CD4-positive, alpha-beta T cell treated with Interleukin-17A for 1 hour (primary cell): ENCODE results near the gene PRTN3.
A peak's percentile ranks its signal among the peaks of the same experiment; 100 is the strongest.
"Not testable (repeated sequence)": the region's sequence is repeated elsewhere in the genome, so short reads cannot be mapped to it uniquely, and the experiment has no call there.

Experiments used
- DNase-seq: peaks from one replicate; pipeline ENCODE4 v3.0.0-alpha.2; 2020

The PRTN3 gene

GRCh38 chr19:849195-849594, 8.4 kb downstream of the PRTN3 start:
- not testable (repeated sequence) for DNase-seq

DNA sequence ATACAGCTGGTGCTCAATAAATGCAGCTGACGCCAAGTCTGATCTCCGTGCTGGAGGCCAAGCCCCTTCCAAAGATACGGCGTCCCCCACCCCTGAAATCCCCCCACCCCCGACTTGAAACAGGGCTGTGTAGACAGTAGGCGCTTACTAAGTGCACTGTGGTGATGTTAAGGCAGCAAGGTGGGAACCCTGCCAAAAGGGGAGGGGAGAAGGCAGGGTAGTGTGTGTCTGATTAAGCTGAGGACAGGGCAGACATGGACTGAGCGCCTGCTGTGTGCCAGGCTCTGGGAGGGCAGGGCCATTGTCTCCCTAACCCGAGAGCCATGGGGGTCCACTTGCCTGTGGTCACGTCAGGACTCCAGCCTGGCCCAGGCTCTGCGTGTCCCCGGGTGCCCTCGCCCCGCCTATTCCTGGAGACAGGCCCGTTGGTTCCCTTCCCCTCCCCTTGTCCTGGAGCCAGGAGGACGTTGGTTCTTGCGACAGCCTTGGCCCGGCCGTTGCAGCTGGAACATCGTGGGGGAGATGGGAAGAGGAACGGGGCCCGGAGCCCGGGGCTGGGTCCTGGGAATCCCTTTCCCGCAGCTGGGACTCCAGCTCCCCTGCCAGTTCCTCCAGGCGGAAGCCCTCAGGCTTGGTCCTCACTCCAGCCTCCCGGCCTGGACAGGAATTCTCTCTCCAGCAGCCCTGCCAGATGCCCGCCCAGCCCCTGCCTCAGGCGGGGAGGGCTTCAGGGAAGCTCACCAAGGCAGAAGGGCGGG, 9.6 kb downstream of the PRTN3 start:
- DNase-seq = no peak

DNA sequence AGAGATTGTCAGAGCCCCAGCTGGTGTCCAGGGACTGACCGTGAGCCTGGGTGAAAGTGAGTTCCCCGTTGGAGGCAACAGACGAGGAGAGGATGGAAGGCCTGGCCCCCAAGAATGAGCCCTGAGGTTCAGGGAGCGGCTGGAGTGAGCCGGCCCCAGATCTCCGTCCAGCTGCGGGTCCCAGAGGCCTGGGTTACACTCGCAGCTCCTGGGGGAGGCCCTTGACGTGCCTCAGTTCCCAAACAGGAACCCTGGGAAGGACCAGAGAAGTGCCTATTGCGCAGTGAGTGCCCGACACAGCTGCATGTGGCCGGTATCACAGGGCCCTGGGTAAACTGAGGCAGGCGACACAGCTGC, 10.2 kb downstream of the PRTN3 start:
- DNase-seq = no peak

GRCh38 chr19:852136-853013, 11.6 kb downstream of the PRTN3 start, which contains the start of gene ELANE:
ELANE (plus strand) TSS chr19:852303; CDS start chr19:852329, 26 bp downstream.
- no peak for DNase-seq

DNA sequence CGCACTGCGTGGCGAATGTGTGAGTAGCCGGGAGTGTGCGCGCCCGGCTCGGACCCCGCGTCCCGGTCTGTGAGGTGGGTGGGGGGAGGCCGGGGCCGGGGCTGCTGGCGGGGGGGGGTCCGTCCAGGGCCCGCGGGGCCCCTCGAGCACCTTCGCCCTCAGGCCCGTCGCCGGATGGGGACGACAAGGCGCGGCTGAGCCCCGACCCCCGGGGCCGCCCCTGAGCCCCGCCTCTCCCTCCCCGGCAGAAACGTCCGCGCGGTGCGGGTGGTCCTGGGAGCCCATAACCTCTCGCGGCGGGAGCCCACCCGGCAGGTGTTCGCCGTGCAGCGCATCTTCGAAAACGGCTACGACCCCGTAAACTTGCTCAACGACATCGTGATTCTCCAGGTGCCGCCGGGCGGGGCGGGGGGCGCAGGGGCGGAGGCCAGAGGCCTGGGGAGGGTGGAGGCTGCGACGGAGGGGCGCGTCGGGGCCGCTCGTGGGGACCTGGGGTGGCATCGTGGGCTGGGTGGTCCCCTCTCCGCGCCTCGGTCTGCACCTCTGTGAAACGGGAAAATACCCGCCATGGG, 12.3 kb downstream of the PRTN3 start:
- no peak for DNase-seq

GRCh38 chr19:853614-854220, 12.9 kb downstream of the PRTN3 start:
- not testable (repeated sequence) for DNase-seq

DNA sequence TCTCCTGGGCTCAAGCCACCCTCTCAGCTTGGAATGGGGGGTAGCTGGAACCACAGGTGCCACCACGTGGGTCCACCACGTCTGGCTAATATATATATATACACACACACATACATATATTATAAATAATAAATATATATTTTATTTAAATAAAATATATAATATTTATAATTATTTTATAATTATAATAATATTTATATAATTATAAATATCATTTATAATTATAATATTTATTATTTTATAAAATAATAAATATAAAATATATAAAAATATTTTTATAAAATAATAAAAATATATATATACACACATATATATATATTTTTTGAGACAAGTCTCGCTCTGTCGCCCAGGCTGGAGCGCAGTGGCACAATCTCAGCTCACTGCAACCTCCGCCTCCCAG, 13.8 kb downstream of the PRTN3 start:
- DNase-seq = no peak

DNA sequence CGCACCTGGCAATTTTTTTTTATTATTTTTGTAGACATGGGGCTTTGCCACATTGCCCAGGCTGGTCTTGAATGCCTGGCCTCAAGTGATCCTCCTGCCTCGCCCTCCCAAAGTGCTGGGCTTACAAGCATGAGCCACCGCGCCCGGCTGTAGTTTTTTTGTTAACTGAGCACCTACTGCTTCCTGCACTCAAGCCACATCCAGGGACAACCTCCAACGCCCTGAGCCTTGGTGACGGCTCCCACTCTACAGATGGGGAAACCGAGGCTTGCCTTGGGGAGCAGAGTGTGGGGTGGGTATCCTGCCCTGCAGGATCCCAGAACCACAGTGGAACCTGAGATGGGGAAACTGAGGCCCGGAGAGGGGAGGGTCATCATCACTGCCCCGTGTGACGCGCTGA, 14.3 kb downstream of the PRTN3 start:
- no peak for DNase-seq

DNA sequence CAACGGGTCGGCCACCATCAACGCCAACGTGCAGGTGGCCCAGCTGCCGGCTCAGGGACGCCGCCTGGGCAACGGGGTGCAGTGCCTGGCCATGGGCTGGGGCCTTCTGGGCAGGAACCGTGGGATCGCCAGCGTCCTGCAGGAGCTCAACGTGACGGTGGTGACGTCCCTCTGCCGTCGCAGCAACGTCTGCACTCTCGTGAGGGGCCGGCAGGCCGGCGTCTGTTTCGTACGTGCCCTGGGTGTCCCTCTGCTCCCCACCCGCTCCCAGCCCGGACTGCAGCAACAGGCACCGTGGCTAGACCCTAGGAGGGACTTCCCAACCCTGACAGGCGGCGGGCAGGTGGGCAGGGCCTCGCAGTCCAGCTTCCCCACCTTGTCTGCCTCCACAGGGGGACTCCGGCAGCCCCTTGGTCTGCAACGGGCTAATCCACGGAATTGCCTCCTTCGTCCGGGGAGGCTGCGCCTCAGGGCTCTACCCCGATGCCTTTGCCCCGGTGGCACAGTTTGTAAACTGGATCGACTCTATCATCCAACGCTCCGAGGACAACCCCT, 14.8 kb downstream of the PRTN3 start:
- DNase-seq = no peak

- no peak for DNase-seq
Measured at GRCh38 chr19:858284-858683, 17.5 kb downstream of the PRTN3 start.

DNA sequence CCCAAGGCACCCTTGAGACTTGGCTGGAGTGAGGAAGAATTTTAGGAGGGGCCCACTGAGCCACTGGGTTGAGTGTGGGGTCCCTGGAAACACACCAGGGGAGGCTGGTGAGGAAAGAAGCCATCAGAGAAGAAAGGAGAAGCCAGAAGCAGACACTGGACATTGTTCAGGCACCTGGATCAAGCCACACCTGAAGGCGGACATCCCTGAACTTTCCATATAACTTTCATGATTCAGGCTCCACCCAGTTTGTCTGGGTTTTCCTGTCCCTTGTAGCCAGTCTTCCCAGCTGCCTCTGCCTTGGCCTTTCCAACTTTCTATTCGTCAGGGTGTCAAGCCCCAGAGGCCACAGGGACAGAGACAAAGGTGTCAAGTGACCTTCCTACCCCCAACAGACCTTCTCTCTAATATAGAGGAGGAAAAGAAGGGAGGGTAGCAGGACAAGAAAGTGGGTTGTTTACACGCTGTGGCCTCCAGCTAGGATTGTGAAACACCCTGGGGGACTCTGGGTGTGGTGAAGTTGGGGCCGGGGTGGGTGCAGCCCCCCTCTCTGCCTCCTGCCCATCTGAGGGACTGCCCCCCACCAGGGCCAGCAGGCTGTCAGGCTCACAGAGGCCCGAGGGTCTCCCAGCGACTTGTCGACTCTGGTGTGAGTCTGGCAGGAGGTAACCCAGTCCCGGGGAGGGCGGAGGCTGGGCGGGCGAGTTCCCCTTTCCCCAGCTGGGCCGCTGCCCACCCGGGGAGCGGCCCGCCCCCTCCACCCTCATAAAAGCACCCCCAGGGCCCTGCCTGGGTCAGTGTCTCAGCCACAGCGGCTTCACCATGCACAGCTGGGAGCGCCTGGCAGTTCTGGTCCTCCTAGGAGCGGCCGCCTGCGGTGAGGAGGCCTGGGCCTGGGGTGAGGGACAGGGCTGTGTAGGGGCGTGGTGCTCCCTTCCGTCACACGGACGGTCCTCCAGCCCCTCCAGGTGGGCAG, 18.4 kb downstream of the PRTN3 start, which contains the start of gene CFD:
TSS of gene CFD (plus strand) at position 797 of the 976 bp plus-strand sequence. CDS start at position 823, 26 bp downstream.
- no peak for DNase-seq

DNA sequence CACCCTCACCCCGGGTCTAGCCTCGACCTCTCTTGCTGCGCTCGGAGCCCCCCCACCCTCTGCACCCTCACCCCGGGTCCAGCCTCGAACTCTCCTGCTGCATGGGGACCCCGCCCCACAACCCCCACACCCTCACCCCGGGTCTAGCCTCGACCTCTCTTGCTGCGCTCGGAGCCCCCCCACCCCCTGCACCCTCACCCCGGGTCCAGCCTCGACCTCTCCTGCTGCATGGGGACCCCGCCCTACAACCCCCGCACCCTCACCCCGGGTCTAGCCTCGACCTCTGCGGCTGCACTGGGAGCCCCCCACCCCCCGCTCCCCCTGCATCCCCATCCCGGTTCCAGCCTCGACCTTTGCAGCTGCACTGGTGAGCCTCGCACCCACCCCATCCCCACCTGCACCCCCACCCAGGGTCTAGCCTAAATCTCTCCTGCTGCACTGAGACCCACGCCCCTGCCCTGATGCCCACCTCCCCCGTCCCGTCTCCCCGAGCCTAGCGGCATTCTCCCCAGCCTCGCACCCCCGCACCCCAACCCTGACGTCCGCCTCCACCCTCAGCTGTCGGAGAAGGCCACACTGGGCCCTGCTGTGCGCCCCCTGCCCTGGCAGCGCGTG, 20.4 kb downstream of the PRTN3 start:
- no peak for DNase-seq

- DNase-seq = peak; percentile 71
Measured at GRCh38 chr19:861756-862580, 21.2 kb downstream of the PRTN3 start.

GRCh38 chr19:862581-863314, 21.9 kb downstream of the PRTN3 start:
- DNase-seq = peak; percentile 85

DNA sequence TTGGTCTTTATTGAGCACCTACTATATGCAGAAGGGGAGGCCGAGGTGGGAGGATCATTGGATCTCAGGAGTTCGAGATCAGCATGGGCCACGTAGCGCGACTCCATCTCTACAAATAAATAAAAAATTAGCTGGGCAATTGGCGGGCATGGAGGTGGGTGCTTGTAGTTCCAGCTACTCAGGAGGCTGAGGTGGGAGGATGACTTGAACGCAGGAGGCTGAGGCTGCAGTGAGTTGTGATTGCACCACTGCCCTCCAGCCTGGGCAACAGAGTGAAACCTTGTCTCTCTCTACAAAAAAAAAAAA, 22.5 kb downstream of the PRTN3 start:
- no peak for DNase-seq

DNA sequence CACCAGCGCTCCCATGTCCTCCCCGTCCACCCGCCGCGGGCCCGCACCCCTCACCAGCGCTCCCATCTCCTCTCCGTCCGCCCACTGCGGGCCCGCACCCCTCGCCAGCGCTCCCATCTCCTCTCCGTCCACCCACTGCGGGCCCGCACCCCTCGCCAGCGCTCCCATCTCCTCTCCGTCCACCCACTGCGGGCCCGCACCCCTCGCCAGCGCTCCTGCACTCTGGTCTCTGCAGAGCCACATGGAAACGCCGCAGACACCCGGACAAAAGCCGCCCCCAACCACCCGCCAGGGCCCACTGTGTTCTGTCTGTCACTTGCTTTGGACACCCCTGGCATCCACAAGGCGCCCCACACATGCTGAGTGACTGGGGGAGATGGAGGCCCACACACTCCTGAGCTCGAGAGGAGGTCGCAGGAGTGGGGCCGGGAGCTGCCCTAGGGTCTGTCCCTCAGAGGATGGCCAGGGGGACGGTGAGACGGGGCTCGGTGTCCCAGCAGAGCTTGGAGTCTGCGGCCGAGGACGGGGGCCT, 26.0 kb downstream of the PRTN3 start:
- DNase-seq = no peak

GRCh38 chr19:867301-867793, 26.5 kb downstream of the PRTN3 start:
- DNase-seq = no peak

DNA sequence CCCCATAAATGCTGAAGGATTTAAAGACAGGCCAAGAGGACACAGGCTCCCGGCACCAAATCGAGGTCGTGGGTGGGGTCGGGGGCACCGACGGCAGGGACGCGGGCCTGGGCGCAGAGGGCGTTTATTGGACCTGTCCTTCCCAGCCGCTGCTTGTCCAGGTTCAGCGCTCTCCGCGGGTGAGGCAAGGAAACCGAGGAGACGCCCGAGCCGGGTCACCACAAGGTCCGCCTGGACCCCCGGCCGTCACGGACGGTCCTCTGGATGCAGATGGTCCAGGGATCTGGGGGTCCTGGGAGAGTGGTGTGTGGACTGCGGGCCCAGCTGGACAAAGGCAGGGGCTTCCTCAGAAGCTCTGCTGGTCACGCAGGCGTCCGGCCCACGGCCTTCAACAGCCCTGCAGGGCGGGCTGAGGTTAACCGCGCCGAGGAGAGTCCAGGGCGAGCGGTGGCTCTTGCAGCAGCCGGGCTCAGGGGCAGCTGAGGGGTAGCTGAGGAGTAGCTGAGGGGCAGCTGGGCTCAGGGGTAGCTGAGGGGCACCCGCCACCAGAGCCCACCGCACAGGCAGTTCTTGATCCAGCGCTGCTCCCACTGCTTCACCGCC, 27.2 kb downstream of the PRTN3 start:
- DNase-seq = no peak
